NCI-H187 (cell line): Measurements from ENCODE around the gene SLCO4A1.

Experiments used
- DNase-seq, 2 experiments: peaks; one replicate each; lab custom pipeline; 2025; lab: John Stamatoyannopoulos, UW

Gene SLCO4A1

GRCh38 chr20:62606551-62607201, 35.6 kb upstream of the SLCO4A1 start:
- DNase-seq, result no peak

- DNase-seq, result no peak
Observed at GRCh38 chr20:62607366-62608217, 34.7 kb upstream of the SLCO4A1 start.

GRCh38 chr20:62608218-62608565, 34.1 kb upstream of the SLCO4A1 start:
- no peak for DNase-seq

- no peak for DNase-seq
Observed at GRCh38 chr20:62609279-62609720, 33.0 kb upstream of the SLCO4A1 start.

- DNase-seq, result no peak
Observed at GRCh38 chr20:62609811-62610757, 32.2 kb upstream of the SLCO4A1 start.

GRCh38 chr20:62611012-62611411, 31.3 kb upstream of the SLCO4A1 start:
- DNase-seq, result no peak

- no peak for DNase-seq
Observed at GRCh38 chr20:62611819-62612218, 30.5 kb upstream of the SLCO4A1 start.

GRCh38 chr20:62614085-62614960, 28.0 kb upstream of the SLCO4A1 start:
- no peak for DNase-seq

GRCh38 chr20:62614961-62615680, 27.2 kb upstream of the SLCO4A1 start:
- no peak for DNase-seq

- DNase-seq, result no peak
Observed at GRCh38 chr20:62615750-62616251, 26.5 kb upstream of the SLCO4A1 start.

GRCh38 chr20:62616728-62617621, 25.3 kb upstream of the SLCO4A1 start:
- peak; percentile 42 to 59 for DNase-seq

- no peak for DNase-seq
Observed at GRCh38 chr20:62617711-62618483, 24.4 kb upstream of the SLCO4A1 start.

- no peak for DNase-seq
Observed at GRCh38 chr20:62618611-62619529, 23.4 kb upstream of the SLCO4A1 start.

GRCh38 chr20:62620625-62621024, 21.7 kb upstream of the SLCO4A1 start:
- DNase-seq, result no peak

GRCh38 chr20:62621251-62622110, 20.8 kb upstream of the SLCO4A1 start:
- no peak for DNase-seq

GRCh38 chr20:62622178-62622876, 20.0 kb upstream of the SLCO4A1 start:
- no peak for DNase-seq
